GM12878 (cell line): Measurements from ENCODE around the gene TECTB. TPM values are rescaled to one million over a fixed set of nuclear protein-coding genes. Genes with fewer than 3 reads are reported as not detected.

Experiments
- ATAC-seq: fragments of 200-7000 bp; cut with Tn5 transposase; 3 replicates; pipeline ENCODE4 v1.9.1; 2020; ENCODE audit warnings: mild to moderate bottlenecking, moderate library complexity
- BruUV-seq: library from RNA; stranded (reverse); fragments of 400-500 nt; replicated peaks from 2 replicates; lab custom pipeline; 2021; lab: Mats Ljungman, UMichigan
- CTCF ChIA-PET: fragments of 300-600 bp; sonication (Branson Sonifier 250); formaldehyde crosslinking; extraction: SDS; loops from one replicate; lab custom pipeline; 2021; ENCODE audit warnings: inconsistent platforms; lab: Yijun Ruan, JAX
- POLR2A ChIA-PET: fragments of 350-600 bp; formaldehyde crosslinking; extraction: SDS; loops from one replicate; lab custom pipeline; 2021; ENCODE audit warnings: inconsistent platforms; lab: Charles Lee
- RAD21 ChIA-PET: fragments of 300-600 bp; sonication (Branson Sonifier 250); formaldehyde crosslinking; loops from one replicate; lab custom pipeline; 2023; ENCODE audit warnings: antibody characterized with exemption; ENCODE audit not compliant: unreplicated experiment; lab: Charles Lee
- SMC1A ChIA-PET: fragments of 300-600 bp; sonication (Branson Sonifier 250); formaldehyde crosslinking; loops from one replicate; lab custom pipeline; 2023; ENCODE audit not compliant: unreplicated experiment, uncharacterized antibody; lab: Charles Lee
- DNase-seq: peaks from one replicate; pipeline ENCODE4 v3.0.0-alpha.2; 2011; ENCODE audit warnings: low read depth, low spot score
- FAIRE-seq: peaks from 3 replicates; lab custom pipeline; 2011; peaks lifted over from hg19 to GRCh38; lab: Jason Lieb, UNC
- H2AFZ ChIP-seq: 2 replicates; pipeline ENCODE4 v1.6.0; 2011; ENCODE audit warnings: low read depth, low read length, control low read depth; ENCODE audit not compliant: control insufficient read depth
- H3K27ac ChIP-seq: 2 replicates; pipeline ENCODE4 v1.5.1; 2011; ENCODE audit warnings: control low read depth; ENCODE audit not compliant: control insufficient read depth, insufficient read depth
- H3K27me3 ChIP-seq, 2 experiments: replicated peaks in 1 of 2; 2 replicates each; pipeline versions ENCODE4 v1.6.0 to v1.6.1; 2011; ENCODE audit warnings: low read length in 1 of 2; ENCODE audit not compliant: control insufficient read depth in 2 of 2, insufficient read depth in 2 of 2
- H3K36me3 ChIP-seq, 2 experiments: 2 replicates each; pipeline ENCODE4 v1.5.1; 2011; ENCODE audit warnings: low read length in 1 of 2; ENCODE audit not compliant: control insufficient read depth in 2 of 2, insufficient read depth in 2 of 2
- H3K4me1 ChIP-seq: 2 replicates; pipeline ENCODE4 v1.6.1; 2011; ENCODE audit warnings: mild to moderate bottlenecking, low read length, moderate library complexity, mixed read lengths; ENCODE audit not compliant: control insufficient read depth, insufficient read depth
- H3K4me2 ChIP-seq: 2 replicates; pipeline ENCODE4 v1.6.0; 2011; ENCODE audit warnings: control low read depth; ENCODE audit not compliant: control insufficient read depth, insufficient read depth
- H3K4me3 ChIP-seq: fragments of 200-600 bp; sonication (generic); 2 replicates; pipeline ENCODE4 v1.5.1; 2016
- H3K79me2 ChIP-seq: 2 replicates; pipeline ENCODE4 v1.6.0; 2011; ENCODE audit warnings: low read length; ENCODE audit not compliant: control insufficient read depth, insufficient read depth
- H3K9ac ChIP-seq: 2 replicates; pipeline ENCODE4 v1.8.0; 2011; ENCODE audit warnings: low read length, control low read depth, mixed read lengths; ENCODE audit not compliant: control insufficient read depth, insufficient read depth
- H3K9me3 ChIP-seq: replicated peaks from 3 replicates; pipeline ENCODE4 v1.5.1; 2011; ENCODE audit warnings: mild to moderate bottlenecking, low read length; ENCODE audit not compliant: control insufficient read depth, insufficient read depth
- H4K20me1 ChIP-seq: 2 replicates; pipeline ENCODE4 v1.6.0; 2011; ENCODE audit not compliant: control insufficient read depth, insufficient read depth
- ASH2L ChIP-seq: fragments of 300-600, 200-600 bp; sonication (generic); IDR thresholded peaks from 2 replicates; pipeline ENCODE4 v1.6.1; 2017; ENCODE audit warnings: low read depth, mild to moderate bottlenecking, borderline replicate concordance
- CHD4 ChIP-seq: fragments of 200-600 bp; sonication (generic); IDR thresholded peaks from 2 replicates; pipeline ENCODE4 v1.6.1; 2016; ENCODE audit warnings: mild to moderate bottlenecking
- FOXM1 ChIP-seq: IDR thresholded peaks from 2 replicates; pipeline ENCODE4 v1.6.1; 2012; ENCODE audit warnings: low read depth, mild to moderate bottlenecking, inconsistent platforms, low read length, moderate library complexity
- JUNB ChIP-seq: IDR thresholded peaks from 2 replicates; pipeline ENCODE4 v1.6.1; 2016; ENCODE audit warnings: antibody characterized with exemption, mild to moderate bottlenecking
- PAX5 ChIP-seq: IDR thresholded peaks from 2 replicates; pipeline ENCODE4 v1.6.1; 2011; ENCODE audit warnings: low read depth, low read length, borderline replicate concordance
- SRF ChIP-seq, 2 experiments: IDR thresholded peaks; 2 replicates each; pipeline ENCODE4 v1.6.1; 2011; ENCODE audit warnings: low read depth in 2 of 2, low read length in 2 of 2, mild to moderate bottlenecking in 1 of 2, moderate library complexity in 1 of 2
- TAF1 ChIP-seq: IDR thresholded peaks from 2 replicates; pipeline ENCODE4 v1.6.1; 2011; ENCODE audit warnings: mild to moderate bottlenecking, low read depth, low read length, borderline replicate concordance
- TCF7 ChIP-seq: IDR thresholded peaks from 2 replicates; pipeline ENCODE4 v1.6.1; 2014; ENCODE audit warnings: antibody characterized with exemption, borderline replicate concordance
- WGBS: methylation state at CpG from one replicate; pipeline ENCODE4 v1.1.6; 2016; ENCODE audit warnings: low lambda C conversion rate; ENCODE audit not compliant: insufficient replicate concordance, insufficient coverage; ENCODE audit errors: missing lambda C conversion rate; 5-methylcytosine and 5-hydroxymethylcytosine counted together
- in situ Hi-C: fragments of 300-500 bp; cut with MboI; formaldehyde crosslinking; loops from 9 replicates; pipeline ENCODE4 v1.14.3; 2018; ENCODE audit warnings: mixed read lengths
- intact Hi-C: fragments of 100-400 bp; cut with micrococcal nuclease; formaldehyde crosslinking; loops from one replicate; pipeline ENCODE4 v1.14.2; 2022; ENCODE audit not compliant: unreplicated experiment
- polyA plus RNA-seq, 11 experiments: library from polyadenylated mRNA; depleted of rRNA in 4 of 11; unstranded in 6 of 11; stranded (reverse) in 5 of 11; fragments of >200 nt; fragmentation: Nextera tagmentation in 4 of 11; fragmentation: Illumina TruSeq in 1 of 11; extraction: Ambion mirVana in 4 of 11; extraction: Trizol in 1 of 11; gene quantifications; 1 replicate in 1 of 11; 2 replicates in 10 of 11; pipeline versions ENCODE4 v1.2.1 to v1.2.3, GENCODE V29; 2011 to 2016; ENCODE audit warnings: inconsistent platforms in 2 of 11, missing spikeins in 2 of 11, low read depth in 1 of 11
- total RNA-seq, 4 experiments: library from RNA; depleted of rRNA in 3 of 4; stranded (reverse); fragments of >200 nt in 3 of 4; fragmentation: Illumina TruSeq in 1 of 4; extraction: Trizol in 1 of 4; gene quantifications; 2 replicates each; pipeline versions ENCODE4 v1.2.1 to v1.2.3, GENCODE V29; 2013 to 2021
- TF ChIP-seq, protein P1 (sequence below): fragments of 150-350 bp; IDR thresholded peaks from 2 replicates; pipeline ENCODE4 v1.6.1; 2016; ENCODE audit warnings: low read depth, low read length
- TF ChIP-seq, protein P2 (sequence below): fragments of 450-650 bp; IDR thresholded peaks from 2 replicates; pipeline ENCODE4 v1.6.1; 2014; ENCODE audit warnings: mild to moderate bottlenecking
- TF ChIP-seq, protein P3 (sequence below): IDR thresholded peaks from 2 replicates; pipeline ENCODE4 v1.6.1; 2012; ENCODE audit warnings: low read length, inconsistent platforms

TECTB gene
- total and polyA plus RNA-seq, 10 of the 15 experiments (the other 5 are each of a cell fraction or from before 2014, with no cell fraction given) = not detected

DNA sequence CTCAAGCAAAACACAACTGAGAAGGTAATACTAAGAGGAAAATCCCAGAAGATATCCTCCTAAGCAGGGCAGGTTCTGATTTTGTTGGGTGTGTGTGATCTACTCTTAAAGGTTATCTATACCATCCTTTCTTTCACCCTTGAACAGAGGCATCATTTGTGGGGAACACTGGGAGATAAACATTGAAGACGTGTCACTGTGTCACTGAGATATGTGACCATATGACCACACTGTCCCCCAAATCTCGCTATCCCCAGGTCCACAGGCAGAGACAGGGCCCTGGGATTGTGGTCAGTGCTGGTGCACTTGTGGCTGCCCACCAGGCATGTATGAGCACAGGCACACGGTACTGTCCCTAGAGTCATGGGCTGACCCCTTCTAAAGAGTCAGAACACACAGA, 30.0 kb downstream of the TECTB start:
- no peaks in the 10 kb centered on the region for H3K36me3 ChIP-seq
- POLR2A ChIA-PET = no interaction called here
- H3K79me2 ChIP-seq = no peaks in the 10 kb centered on the region
- no peak overlapping the region for H3K4me3 ChIP-seq
- intact Hi-C loops (loop anchor here (10.0 kb wide), 1 partner anchor 1758 kb away; no protein-coding TSS in a partner anchor), in situ Hi-C loops (loop anchor here (5.0 kb wide), 1 partner anchor 176 kb away; no protein-coding TSS in a partner anchor)
- H3K27me3 ChIP-seq = no peaks in the 10 kb centered on the region; a peak in 1 of 4 replicates
- H3K9me3 ChIP-seq = no peaks in the 10 kb centered on the region
- no peak overlapping the region for H3K27ac ChIP-seq
- DNase-seq = no peak
- BruUV-seq = no TSS peak
- RAD21 ChIA-PET = no interaction called here
- H2AFZ ChIP-seq = no peak overlapping the region
- H4K20me1 ChIP-seq = no peaks in the 10 kb centered on the region
- 14% methylated on average over 3 of the region's 3 CpGs for WGBS
- SMC1A ChIA-PET = interaction anchor here (0.6 to 4.7 kb wide), 4 partner anchors 18 to 159 kb away, joined by 3 to 28 read pairs (median 4); no protein-coding TSS in a partner anchor
- H3K4me2 ChIP-seq = no peak overlapping the region
- CTCF ChIA-PET = interaction anchor here (0.6 to 5.8 kb wide), 6 partner anchors 11 to 1508 kb away, joined by 3 to 42 read pairs (median 6); no protein-coding TSS in a partner anchor
- ATAC-seq = no peak
- TF ChIP-seq ASH2L (no peak), PAX5 (no peak), FOXM1 (no peak), CHD4 (no peak), TCF7 (no peak), SRF (IDR thresholded peaks at IDR 0.05; ENCODE audit: low read depth in 2 of 2, low read length in 2 of 2) (no peak), TAF1 (no peak), JUNB (no peak)
- TF ChIP-seq, protein P1, sequence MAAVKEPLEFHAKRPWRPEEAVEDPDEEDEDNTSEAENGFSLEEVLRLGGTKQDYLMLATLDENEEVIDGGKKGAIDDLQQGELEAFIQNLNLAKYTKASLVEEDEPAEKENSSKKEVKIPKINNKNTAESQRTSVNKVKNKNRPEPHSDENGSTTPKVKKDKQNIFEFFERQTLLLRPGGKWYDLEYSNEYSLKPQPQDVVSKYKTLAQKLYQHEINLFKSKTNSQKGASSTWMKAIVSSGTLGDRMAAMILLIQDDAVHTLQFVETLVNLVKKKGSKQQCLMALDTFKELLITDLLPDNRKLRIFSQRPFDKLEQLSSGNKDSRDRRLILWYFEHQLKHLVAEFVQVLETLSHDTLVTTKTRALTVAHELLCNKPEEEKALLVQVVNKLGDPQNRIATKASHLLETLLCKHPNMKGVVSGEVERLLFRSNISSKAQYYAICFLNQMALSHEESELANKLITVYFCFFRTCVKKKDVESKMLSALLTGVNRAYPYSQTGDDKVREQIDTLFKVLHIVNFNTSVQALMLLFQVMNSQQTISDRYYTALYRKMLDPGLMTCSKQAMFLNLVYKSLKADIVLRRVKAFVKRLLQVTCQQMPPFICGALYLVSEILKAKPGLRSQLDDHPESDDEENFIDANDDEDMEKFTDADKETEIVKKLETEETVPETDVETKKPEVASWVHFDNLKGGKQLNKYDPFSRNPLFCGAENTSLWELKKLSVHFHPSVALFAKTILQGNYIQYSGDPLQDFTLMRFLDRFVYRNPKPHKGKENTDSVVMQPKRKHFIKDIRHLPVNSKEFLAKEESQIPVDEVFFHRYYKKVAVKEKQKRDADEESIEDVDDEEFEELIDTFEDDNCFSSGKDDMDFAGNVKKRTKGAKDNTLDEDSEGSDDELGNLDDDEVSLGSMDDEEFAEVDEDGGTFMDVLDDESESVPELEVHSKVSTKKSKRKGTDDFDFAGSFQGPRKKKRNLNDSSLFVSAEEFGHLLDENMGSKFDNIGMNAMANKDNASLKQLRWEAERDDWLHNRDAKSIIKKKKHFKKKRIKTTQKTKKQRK = no peak
- TF ChIP-seq, protein P2, sequence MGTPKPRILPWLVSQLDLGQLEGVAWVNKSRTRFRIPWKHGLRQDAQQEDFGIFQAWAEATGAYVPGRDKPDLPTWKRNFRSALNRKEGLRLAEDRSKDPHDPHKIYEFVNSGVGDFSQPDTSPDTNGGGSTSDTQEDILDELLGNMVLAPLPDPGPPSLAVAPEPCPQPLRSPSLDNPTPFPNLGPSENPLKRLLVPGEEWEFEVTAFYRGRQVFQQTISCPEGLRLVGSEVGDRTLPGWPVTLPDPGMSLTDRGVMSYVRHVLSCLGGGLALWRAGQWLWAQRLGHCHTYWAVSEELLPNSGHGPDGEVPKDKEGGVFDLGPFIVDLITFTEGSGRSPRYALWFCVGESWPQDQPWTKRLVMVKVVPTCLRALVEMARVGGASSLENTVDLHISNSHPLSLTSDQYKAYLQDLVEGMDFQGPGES = no peak
- TF ChIP-seq, protein P3, sequence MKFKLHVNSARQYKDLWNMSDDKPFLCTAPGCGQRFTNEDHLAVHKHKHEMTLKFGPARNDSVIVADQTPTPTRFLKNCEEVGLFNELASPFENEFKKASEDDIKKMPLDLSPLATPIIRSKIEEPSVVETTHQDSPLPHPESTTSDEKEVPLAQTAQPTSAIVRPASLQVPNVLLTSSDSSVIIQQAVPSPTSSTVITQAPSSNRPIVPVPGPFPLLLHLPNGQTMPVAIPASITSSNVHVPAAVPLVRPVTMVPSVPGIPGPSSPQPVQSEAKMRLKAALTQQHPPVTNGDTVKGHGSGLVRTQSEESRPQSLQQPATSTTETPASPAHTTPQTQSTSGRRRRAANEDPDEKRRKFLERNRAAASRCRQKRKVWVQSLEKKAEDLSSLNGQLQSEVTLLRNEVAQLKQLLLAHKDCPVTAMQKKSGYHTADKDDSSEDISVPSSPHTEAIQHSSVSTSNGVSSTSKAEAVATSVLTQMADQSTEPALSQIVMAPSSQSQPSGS = no peak
- FAIRE-seq = no peak
- H3K9ac ChIP-seq = no peak overlapping the region
- no peaks in the 10 kb centered on the region for H3K4me1 ChIP-seq
